ENCODE results near the gene TSSC4. TPM values are rescaled to one million over a fixed set of nuclear protein-coding genes. Genes with fewer than 3 reads are reported as not detected.

The TSSC4 gene
- total RNA-seq, 2 experiments from 2014 or later = 48.4 to 52.1 TPM

GRCh38 chr11:2385156-2386151, 15.1 kb upstream of the TSSC4 start:
- H3K36me3 Mint-ChIP-seq = peaks cover 5% of the 10 kb centered on the region
- peak; percentile 64 for DNase-seq
- ATAC-seq = no peak
- H3K27me3 Mint-ChIP-seq = no peaks in the 10 kb centered on the region
- H3K4me1 Mint-ChIP-seq = peaks cover 70% of the 10 kb centered on the region
- H3K9me3 Mint-ChIP-seq (ENCODE audit: low read depth) = no peaks in the 10 kb centered on the region
- H3K4me3 Mint-ChIP-seq = peak overlapping the region; percentile 46
- CTCF ChIA-PET = interaction anchor here (0.7 to 3.4 kb wide), 4 partner anchors 14 to 507 kb away, joined by 3 to 37 read pairs (median 18); partner anchors contain the start of gene TSSC4
- H3K27ac Mint-ChIP-seq = peak overlapping the region; percentile 84

GRCh38 chr11:2386591-2386990, 14.0 kb upstream of the TSSC4 start:
- ATAC-seq (no peak), DNase-seq (no peak)
- H3K4me3 Mint-ChIP-seq = peak overlapping the region; percentile 11
- H3K9me3 Mint-ChIP-seq (ENCODE audit: low read depth) = no peaks in the 10 kb centered on the region
- H3K36me3 Mint-ChIP-seq = peaks cover 2% of the 10 kb centered on the region
- no peaks in the 10 kb centered on the region for H3K27me3 Mint-ChIP-seq
- CTCF ChIA-PET = interaction anchor here (1.6 to 3.4 kb wide), 8 partner anchors 9 to 506 kb away, joined by 4 to 37 read pairs (median 8); partner anchors contain the start of genes C11orf21, CD81, TSPAN32 and TSSC4
- H3K4me1 Mint-ChIP-seq = peaks cover 65% of the 10 kb centered on the region
- H3K27ac Mint-ChIP-seq = peak overlapping the region; percentile 84

DNA sequence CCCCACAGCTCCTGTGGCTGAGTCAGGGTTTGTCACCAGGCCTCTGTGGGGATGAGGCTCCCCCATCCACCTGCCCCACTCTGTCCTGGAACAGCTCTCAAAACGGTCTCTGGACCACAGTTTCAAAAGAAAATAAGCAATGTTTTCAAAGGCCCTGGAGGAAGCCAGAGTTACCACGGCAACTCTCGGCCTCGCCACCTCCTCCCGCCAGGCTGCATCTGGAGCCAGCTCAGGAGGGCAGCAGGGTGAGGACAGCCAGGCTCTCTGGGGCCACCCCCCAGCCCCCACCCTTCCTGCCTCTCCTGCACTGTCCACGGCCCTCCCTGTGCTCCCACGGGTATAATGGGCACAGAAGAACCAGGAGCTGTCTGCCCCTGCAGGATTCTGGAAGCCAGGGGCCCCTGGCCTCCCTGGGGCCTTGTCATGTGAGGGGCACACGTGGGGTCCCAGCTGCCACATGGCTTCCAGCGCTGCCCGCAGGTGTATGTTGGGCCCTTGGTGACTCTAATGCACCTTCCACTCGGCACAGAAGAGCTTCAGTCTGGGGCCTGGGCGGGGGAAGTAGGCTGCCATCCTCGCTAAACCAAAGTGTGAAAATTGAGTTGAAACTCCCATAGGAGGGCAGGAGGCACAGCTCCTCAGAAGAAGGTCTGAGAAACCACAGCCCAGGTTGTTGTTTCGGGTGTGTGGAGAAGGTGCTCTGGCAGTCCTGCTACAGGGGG, 13.1 kb upstream of the TSSC4 start:
- CTCF ChIA-PET = interaction anchor here (0.6 to 3.4 kb wide), 13 partner anchors 9 to 505 kb away, joined by 3 to 37 read pairs (median 6); partner anchors contain the start of genes C11orf21, CD81, TSPAN32 and TSSC4
- DNase-seq = peak; percentile 65
- Mint-ChIP-seq H3K36me3 (peaks cover 2% of the 10 kb centered on the region), H3K27me3 (no peaks in the 10 kb centered on the region), H3K27ac (peak overlapping the region; percentile 84), H3K9me3 (ENCODE audit: low read depth) (no peaks in the 10 kb centered on the region), H3K4me3 (peak overlapping the region; percentile 11), H3K4me1 (peaks cover 65% of the 10 kb centered on the region)
- ATAC-seq = peak; percentile 40

DNA sequence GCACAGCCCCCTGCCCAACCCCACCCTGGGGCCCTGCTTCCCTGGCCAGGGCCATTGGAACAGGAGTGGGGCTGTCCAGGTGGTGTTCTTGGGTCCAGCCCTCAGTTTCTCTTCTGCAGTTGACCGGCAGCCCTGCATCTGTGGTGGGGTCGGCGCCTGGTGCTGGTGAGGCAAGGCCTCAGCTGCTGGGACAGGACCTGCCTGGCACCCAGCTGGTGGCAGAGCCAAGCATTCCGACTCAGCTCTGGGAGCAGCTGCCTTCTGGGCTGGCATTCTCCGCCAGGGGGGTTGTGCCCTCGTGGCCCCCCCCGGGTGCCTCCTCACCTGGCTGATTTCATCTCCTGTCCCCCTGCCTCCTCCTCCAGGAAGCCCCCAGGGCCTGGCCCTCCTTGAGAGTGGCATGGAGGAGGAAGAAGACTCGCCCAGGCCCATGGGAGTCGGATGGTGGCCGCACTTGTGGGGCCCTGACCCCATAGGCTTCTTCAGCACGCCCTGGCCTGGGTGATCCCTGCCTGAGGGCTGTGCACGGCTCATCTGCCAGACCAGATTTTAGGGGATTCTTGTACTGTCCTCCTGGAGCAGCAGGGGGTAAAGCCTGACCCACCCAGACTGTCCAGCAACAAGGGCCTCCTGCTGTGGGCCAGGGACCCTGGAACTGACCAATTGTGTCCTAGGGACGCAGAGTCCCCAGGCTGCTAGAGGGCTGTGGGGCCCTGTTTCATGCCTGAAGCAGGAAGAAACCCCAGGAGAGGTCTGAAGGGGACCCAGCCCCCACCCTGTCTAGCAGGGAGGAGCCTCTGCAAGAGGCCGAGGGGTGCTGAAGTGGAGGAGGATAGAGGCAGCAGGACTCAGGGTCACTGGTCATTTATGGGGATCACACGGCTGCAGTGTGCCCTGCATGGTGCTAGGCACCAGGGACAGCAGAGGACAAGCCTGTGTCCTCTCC, 11.8 kb upstream of the TSSC4 start:
- H3K36me3 Mint-ChIP-seq = peaks cover 2% of the 10 kb centered on the region
- CTCF ChIA-PET = interaction anchor here (1.3 to 3.4 kb wide), 5 partner anchors 11 to 86 kb away, joined by 3 to 37 read pairs (median 18); partner anchors contain the start of genes CD81 and TSSC4
- no peak overlapping the region for H3K4me3 Mint-ChIP-seq
- DNase-seq = no peak
- ATAC-seq = no peak
- H3K4me1 Mint-ChIP-seq = peaks cover 61% of the 10 kb centered on the region
- H3K27ac Mint-ChIP-seq = peak overlapping the region; percentile 72
- no peaks in the 10 kb centered on the region for H3K27me3 Mint-ChIP-seq
- no peaks in the 10 kb centered on the region for H3K9me3 Mint-ChIP-seq (ENCODE audit: low read depth)

DNA sequence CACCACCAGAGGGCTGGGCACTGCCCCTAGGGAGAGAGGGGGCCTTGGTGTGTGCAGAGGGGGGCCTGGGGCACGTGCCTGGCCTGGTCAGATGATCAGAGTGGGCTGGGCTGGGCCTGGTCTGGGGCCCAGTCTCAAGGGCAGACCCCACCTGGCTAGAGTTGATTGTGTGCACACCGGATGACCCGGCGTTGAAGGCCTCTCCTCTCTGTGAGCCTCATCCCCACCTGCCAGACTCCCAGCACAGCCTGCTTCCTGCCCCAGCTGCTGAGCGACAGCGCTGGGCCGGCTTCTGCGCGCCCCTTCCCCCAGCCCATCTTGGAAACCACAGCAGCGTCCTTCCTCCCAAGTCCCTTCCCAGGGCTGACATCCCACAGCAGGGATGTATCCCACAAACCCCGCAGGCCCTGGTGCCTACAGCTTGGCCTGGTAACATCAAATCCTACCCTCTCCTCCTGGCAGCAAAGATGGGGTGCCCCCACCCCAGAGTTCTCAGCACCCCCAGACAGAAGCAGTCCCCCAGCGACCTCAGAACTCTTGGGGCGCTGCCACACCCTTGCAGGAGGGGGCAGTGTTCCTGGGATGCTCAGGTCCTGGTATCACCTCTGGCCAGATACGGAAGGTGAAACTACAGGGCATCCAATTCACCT, 11.0 kb upstream of the TSSC4 start:
- CTCF ChIA-PET = interaction anchor here (2.8 kb wide), 1 partner anchor 10 kb away, joined by 9 read pairs; the partner anchor contains the start of gene TSSC4
- no peak overlapping the region for H3K4me3 Mint-ChIP-seq
- peak overlapping the region; percentile 72 for H3K27ac Mint-ChIP-seq
- DNase-seq = no peak
- H3K4me1 Mint-ChIP-seq = peaks cover 56% of the 10 kb centered on the region
- no peaks in the 10 kb centered on the region for H3K9me3 Mint-ChIP-seq (ENCODE audit: low read depth)
- ATAC-seq = no peak
- H3K36me3 Mint-ChIP-seq = peaks cover 2% of the 10 kb centered on the region
- H3K27me3 Mint-ChIP-seq = no peaks in the 10 kb centered on the region

- CTCF ChIA-PET = interaction anchor here (2.8 kb wide), 1 partner anchor 10 kb away, joined by 9 read pairs; the partner anchor contains the start of gene TSSC4
- no peaks in the 10 kb centered on the region for H3K9me3 Mint-ChIP-seq (ENCODE audit: low read depth)
- peaks cover 52% of the 10 kb centered on the region for H3K4me1 Mint-ChIP-seq
- no peak overlapping the region for H3K4me3 Mint-ChIP-seq
- ATAC-seq (no peak), DNase-seq (no peak)
- peak overlapping the region; percentile 72 for H3K27ac Mint-ChIP-seq
- peaks cover 2% of the 10 kb centered on the region for H3K36me3 Mint-ChIP-seq
- no peaks in the 10 kb centered on the region for H3K27me3 Mint-ChIP-seq
Measured at GRCh38 chr11:2390091-2390724, 10.3 kb upstream of the TSSC4 start.

DNA sequence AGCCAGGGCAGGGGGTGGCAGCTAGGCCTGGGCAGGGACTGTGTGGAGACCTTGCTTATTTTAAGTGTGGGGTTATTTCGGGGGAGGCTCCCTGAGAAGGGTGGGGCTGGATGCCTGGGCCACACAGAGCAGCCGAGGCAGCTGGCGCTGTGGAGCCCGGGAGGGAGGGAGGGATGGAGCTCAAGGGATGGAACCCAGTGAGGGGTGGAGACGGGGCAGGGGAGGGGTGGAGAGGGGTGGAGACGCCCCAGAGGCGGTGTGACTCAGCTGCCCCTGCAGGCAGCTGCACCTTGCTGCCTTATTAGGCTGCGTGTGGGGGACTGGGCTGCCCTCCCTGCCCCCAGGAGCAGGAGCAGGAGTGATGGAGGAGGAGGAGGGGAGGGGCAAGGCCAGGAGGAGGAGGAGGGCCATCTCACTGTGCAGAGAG, 9.8 kb upstream of the TSSC4 start:
- Mint-ChIP-seq H3K9me3 (ENCODE audit: low read depth) (no peaks in the 10 kb centered on the region), H3K27ac (peak overlapping the region; percentile 31), H3K4me3 (no peak overlapping the region), H3K36me3 (no peaks in the 10 kb centered on the region), H3K4me1 (peaks cover 47% of the 10 kb centered on the region), H3K27me3 (no peaks in the 10 kb centered on the region)
- CTCF ChIA-PET = interaction anchor here (2.8 kb wide), 1 partner anchor 9 kb away, joined by 9 read pairs; the partner anchor contains the start of gene TSSC4
- no peak for ATAC-seq
- no peak for DNase-seq

GRCh38 chr11:2391181-2391975, 9.2 kb upstream of the TSSC4 start:
- DNase-seq (no peak), ATAC-seq (no peak)
- peak overlapping the region; percentile 19 for H3K27ac Mint-ChIP-seq
- no peaks in the 10 kb centered on the region for H3K27me3 Mint-ChIP-seq
- H3K4me1 Mint-ChIP-seq = peaks cover 41% of the 10 kb centered on the region
- peaks cover 1% of the 10 kb centered on the region for H3K36me3 Mint-ChIP-seq
- no peak overlapping the region for H3K4me3 Mint-ChIP-seq
- H3K9me3 Mint-ChIP-seq (ENCODE audit: low read depth) = no peaks in the 10 kb centered on the region
- CTCF ChIA-PET = interaction anchor here (0.8 to 2.8 kb wide), 2 partner anchors 8 to 86 kb away, joined by 3 to 9 read pairs; partner anchors contain the start of gene TSSC4

- Mint-ChIP-seq H3K36me3 (peaks cover 5% of the 10 kb centered on the region), H3K4me1 (peaks cover 30% of the 10 kb centered on the region), H3K4me3 (no peak overlapping the region), H3K9me3 (ENCODE audit: low read depth) (no peaks in the 10 kb centered on the region), H3K27me3 (no peaks in the 10 kb centered on the region), H3K27ac (no peak overlapping the region)
- no peak for ATAC-seq
- no peak for DNase-seq
- CTCF ChIA-PET = interaction anchor here (0.8 to 2.8 kb wide), 2 partner anchors 7 to 87 kb away, joined by 3 to 9 read pairs; partner anchors contain the start of gene TSSC4
Measured at GRCh38 chr11:2392241-2392959, 8.2 kb upstream of the TSSC4 start.

- no peak overlapping the region for H3K27ac Mint-ChIP-seq
- H3K4me1 Mint-ChIP-seq = peaks cover 23% of the 10 kb centered on the region
- no peak for ATAC-seq
- peaks cover 5% of the 10 kb centered on the region for H3K36me3 Mint-ChIP-seq
- CTCF ChIA-PET = no interaction called here
- no peaks in the 10 kb centered on the region for H3K27me3 Mint-ChIP-seq
- H3K4me3 Mint-ChIP-seq = no peak overlapping the region
- no peak for DNase-seq
- H3K9me3 Mint-ChIP-seq (ENCODE audit: low read depth) = no peaks in the 10 kb centered on the region
Measured at GRCh38 chr11:2393111-2393868, 7.3 kb upstream of the TSSC4 start.
